Measurements from ENCODE around the gene ZFYVE16.
"Not testable (repeated sequence)": the region's sequence is repeated elsewhere in the genome, so short reads cannot be mapped to it uniquely, and the experiment has no call there.

Gene ZFYVE16

GRCh38 chr5:80407735-80408483, at the start of gene ZFYVE16:
TSS of gene ZFYVE16 (plus strand) at chr5:80408064. CDS start at chr5:80434148, 26,084 bp downstream.
- Mint-ChIP-seq H3K27me3 (no peaks in the 10 kb centered on the region), H3K36me3 (no peaks in the 10 kb centered on the region), H3K27ac (peak within 1 kb of the TSS; percentile 96), H3K9me3 (no peaks in the 10 kb centered on the region), H3K4me1 (peaks cover 25% of the 10 kb centered on the region), H3K4me3 (peak within 1 kb of the TSS; percentile 88)
- ATAC-seq = peak; percentile 96

- Mint-ChIP-seq H3K27me3 (no peaks in the 10 kb centered on the region), H3K9me3 (peaks cover 3% of the 10 kb centered on the region), H3K36me3 (no peaks in the 10 kb centered on the region), H3K4me1 (no peaks in the 10 kb centered on the region), H3K27ac (no peak overlapping the region), H3K4me3 (no peak overlapping the region)
- ATAC-seq = no peak
Observed at GRCh38 chr5:80360914-80361444, 46.9 kb upstream of the ZFYVE16 start.

- peaks cover 3% of the 10 kb centered on the region for H3K9me3 Mint-ChIP-seq
- no peaks in the 10 kb centered on the region for H3K36me3 Mint-ChIP-seq
- no peak for ATAC-seq
- peaks cover 2% of the 10 kb centered on the region for H3K27me3 Mint-ChIP-seq
- H3K27ac Mint-ChIP-seq = no peak overlapping the region
- H3K4me1 Mint-ChIP-seq = no peaks in the 10 kb centered on the region
- H3K4me3 Mint-ChIP-seq = no peak overlapping the region
Observed at GRCh38 chr5:80364892-80365291, 43.0 kb upstream of the ZFYVE16 start.

- H3K27ac Mint-ChIP-seq = no peak overlapping the region
- no peaks in the 10 kb centered on the region for H3K36me3 Mint-ChIP-seq
- no peaks in the 10 kb centered on the region for H3K4me1 Mint-ChIP-seq
- peaks cover 6% of the 10 kb centered on the region for H3K9me3 Mint-ChIP-seq
- ATAC-seq = no peak
- H3K4me3 Mint-ChIP-seq = no peak overlapping the region
- H3K27me3 Mint-ChIP-seq = peaks cover 29% of the 10 kb centered on the region
Observed at GRCh38 chr5:80368661-80369480, 39.0 kb upstream of the ZFYVE16 start.

- Mint-ChIP-seq H3K4me1 (no peaks in the 10 kb centered on the region), H3K27me3 (peaks cover 29% of the 10 kb centered on the region), H3K9me3 (peaks cover 6% of the 10 kb centered on the region), H3K4me3 (no peak overlapping the region), H3K36me3 (no peaks in the 10 kb centered on the region), H3K27ac (no peak overlapping the region)
- no peak for ATAC-seq
Observed at GRCh38 chr5:80369521-80369920, 38.3 kb upstream of the ZFYVE16 start.

- Mint-ChIP-seq H3K27ac (no peak overlapping the region), H3K4me1 (no peaks in the 10 kb centered on the region), H3K4me3 (no peak overlapping the region), H3K36me3 (no peaks in the 10 kb centered on the region), H3K9me3 (peaks cover 4% of the 10 kb centered on the region), H3K27me3 (peaks cover 29% of the 10 kb centered on the region)
- ATAC-seq = no peak
Observed at GRCh38 chr5:80370390-80370789, 37.5 kb upstream of the ZFYVE16 start.

GRCh38 chr5:80372780-80373179, 35.1 kb upstream of the ZFYVE16 start:
- no peak for ATAC-seq
- Mint-ChIP-seq H3K36me3 (no peaks in the 10 kb centered on the region), H3K4me1 (no peaks in the 10 kb centered on the region), H3K9me3 (peaks cover 3% of the 10 kb centered on the region), H3K27ac (no peak overlapping the region), H3K27me3 (peaks cover 29% of the 10 kb centered on the region), H3K4me3 (no peak overlapping the region)

GRCh38 chr5:80374188-80374587, 33.7 kb upstream of the ZFYVE16 start:
- Mint-ChIP-seq H3K9me3 (peaks cover 3% of the 10 kb centered on the region), H3K4me3 (no peak overlapping the region), H3K4me1 (no peaks in the 10 kb centered on the region), H3K27me3 (peaks cover 29% of the 10 kb centered on the region), H3K36me3 (no peaks in the 10 kb centered on the region), H3K27ac (no peak overlapping the region)
- no peak for ATAC-seq

- no peaks in the 10 kb centered on the region for H3K4me1 Mint-ChIP-seq
- H3K9me3 Mint-ChIP-seq = no peaks in the 10 kb centered on the region
- H3K27me3 Mint-ChIP-seq = peaks cover 11% of the 10 kb centered on the region
- H3K4me3 Mint-ChIP-seq = no peak overlapping the region
- H3K36me3 Mint-ChIP-seq = no peaks in the 10 kb centered on the region
- no peak for ATAC-seq
- H3K27ac Mint-ChIP-seq = no peak overlapping the region
Observed at GRCh38 chr5:80376557-80376956, 31.3 kb upstream of the ZFYVE16 start.

GRCh38 chr5:80382488-80382887, 25.4 kb upstream of the ZFYVE16 start:
- Mint-ChIP-seq H3K27ac (no peak overlapping the region), H3K36me3 (no peaks in the 10 kb centered on the region), H3K4me3 (no peak overlapping the region), H3K9me3 (no peaks in the 10 kb centered on the region), H3K27me3 (peaks cover 8% of the 10 kb centered on the region), H3K4me1 (peaks cover 5% of the 10 kb centered on the region)
- no peak for ATAC-seq

- Mint-ChIP-seq H3K27me3 (peaks cover 16% of the 10 kb centered on the region), H3K4me3 (no peak overlapping the region), H3K27ac (no peak overlapping the region), H3K36me3 (no peaks in the 10 kb centered on the region), H3K4me1 (peaks cover 20% of the 10 kb centered on the region), H3K9me3 (no peaks in the 10 kb centered on the region)
- peak; percentile 66 for ATAC-seq
Observed at GRCh38 chr5:80387063-80387768, 20.6 kb upstream of the ZFYVE16 start.

GRCh38 chr5:80389580-80389979, 18.3 kb upstream of the ZFYVE16 start:
- ATAC-seq = no peak
- H3K27me3 Mint-ChIP-seq = peaks cover 30% of the 10 kb centered on the region
- H3K4me3 Mint-ChIP-seq = no peak overlapping the region

GRCh38 chr5:80390413-80390812, 17.5 kb upstream of the ZFYVE16 start:
- H3K27ac Mint-ChIP-seq, H3K36me3 Mint-ChIP-seq, H3K9me3 Mint-ChIP-seq, ATAC-seq, H3K4me3 Mint-ChIP-seq: not testable (repeated sequence)
- peaks cover 32% of the 10 kb centered on the region for H3K27me3 Mint-ChIP-seq
- H3K4me1 Mint-ChIP-seq = peaks cover 20% of the 10 kb centered on the region

More at GRCh38 chr5:80389580-80389979, 18.3 kb upstream of the ZFYVE16 start:
- Mint-ChIP-seq H3K9me3 (peaks cover 2% of the 10 kb centered on the region), H3K4me1 (peaks cover 20% of the 10 kb centered on the region), H3K36me3 (no peaks in the 10 kb centered on the region), H3K27ac (no peak overlapping the region)

- not testable (repeated sequence) for H3K9me3 Mint-ChIP-seq, H3K27ac Mint-ChIP-seq, H3K4me3 Mint-ChIP-seq, ATAC-seq, H3K36me3 Mint-ChIP-seq
- H3K27me3 Mint-ChIP-seq = peaks cover 37% of the 10 kb centered on the region
- H3K4me1 Mint-ChIP-seq = peaks cover 20% of the 10 kb centered on the region
Observed at GRCh38 chr5:80391267-80391666, 16.6 kb upstream of the ZFYVE16 start.
